A549 treated with GW870086 at 1 μM for 4 hours (cell line): ENCODE data around the gene ERGIC3. TPM values are rescaled to one million over a fixed set of nuclear protein-coding genes. Genes with fewer than 3 reads are reported as not detected.

Experiments used
- total RNA-seq: library from RNA; stranded (reverse); fragments of 200-300 nt; extraction: Qiagen RNA extraction; gene quantifications from 5 replicates; pipeline ENCODE4 v1.2.3, GENCODE V29; 2022; ENCODE audit warnings: low read depth

ERGIC3 gene
- 217 to 241 TPM (median 235 TPM) in 5 replicates for total RNA-seq

DNA sequence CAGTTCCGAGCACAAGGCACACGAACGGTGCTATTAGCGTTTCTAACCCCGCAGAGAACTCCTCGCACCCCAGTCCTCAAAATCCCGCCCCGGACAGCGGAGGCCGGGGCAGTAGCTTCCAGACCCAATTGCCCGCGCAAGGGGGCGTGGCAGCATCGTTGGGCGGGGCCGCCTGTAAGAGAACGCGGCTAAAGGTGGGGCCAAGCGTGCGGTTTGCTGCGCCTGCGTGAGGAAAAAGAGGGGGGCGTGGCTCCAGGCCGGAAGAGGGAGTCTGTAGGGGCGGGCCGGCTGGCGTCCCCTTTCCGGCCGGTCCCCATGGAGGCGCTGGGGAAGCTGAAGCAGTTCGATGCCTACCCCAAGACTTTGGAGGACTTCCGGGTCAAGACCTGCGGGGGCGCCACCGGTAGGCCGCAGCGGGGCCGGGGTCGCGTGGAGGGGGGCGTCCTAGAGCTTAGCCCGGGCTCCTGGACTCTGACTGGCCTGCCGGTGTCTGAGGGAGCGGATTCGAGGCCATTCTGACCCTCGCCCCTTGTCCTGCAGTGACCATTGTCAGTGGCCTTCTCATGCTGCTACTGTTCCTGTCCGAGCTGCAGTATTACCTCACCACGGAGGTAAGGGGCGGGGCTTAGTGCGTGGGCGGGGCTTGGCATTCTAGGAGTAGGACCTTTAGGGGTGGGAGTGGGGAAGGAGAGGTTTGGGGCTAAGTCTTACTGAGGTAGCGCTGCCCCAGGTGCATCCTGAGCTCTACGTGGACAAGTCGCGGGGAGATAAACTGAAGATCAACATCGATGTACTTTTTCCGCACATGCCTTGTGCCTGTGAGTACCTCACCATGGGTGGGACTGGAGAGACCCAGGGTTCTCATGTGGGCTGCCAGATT is at the start of gene ERGIC3:
Gene ERGIC3 (plus strand): TSS at position 296 of the 880 bp plus-strand sequence. CDS start 20 bp downstream, at position 316.

DNA sequence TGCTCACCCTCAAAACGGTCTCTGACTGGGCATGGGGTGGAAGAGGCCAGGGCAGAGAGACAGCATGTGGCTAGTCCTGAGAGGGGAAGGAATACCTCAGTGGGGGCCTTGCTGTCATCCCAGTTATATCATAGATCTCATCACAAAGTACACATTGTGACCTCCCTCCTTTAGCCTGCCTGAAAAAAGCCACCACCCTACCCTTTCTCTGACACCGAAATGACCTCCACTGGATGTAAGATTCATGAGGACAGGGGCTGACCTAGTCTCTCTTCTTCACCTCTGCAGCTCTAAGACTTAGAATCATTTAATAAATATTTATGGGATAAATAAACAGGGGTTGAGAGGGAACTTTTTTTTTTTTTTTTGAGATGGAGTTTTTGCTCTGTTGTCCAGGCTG is 12.3 kb upstream of the ERGIC3 start, which contains the start of gene C20orf173:
Gene C20orf173 (minus strand): TSS at position 101 of the 400 bp plus-strand sequence. CDS start 279 bp downstream, outside the sequence.

Other genes starting within 250 kb of the ERGIC3 start
- 0.06 to 0.14 TPM (median 0.08 TPM) in 5 replicates for gene FAM83C, start 249.7 kb upstream of the ERGIC3 start, total RNA-seq
- 31.2 to 38.9 TPM (median 33.4 TPM) in 5 replicates for gene UQCC1, start 130.1 kb upstream of the ERGIC3 start, total RNA-seq
- gene GDF5, start 103.8 kb upstream of the ERGIC3 start, total RNA-seq: 0.06 TPM in 1 of 5 replicates, not detected in the others
- gene CEP250, start 86.5 kb upstream of the ERGIC3 start, total RNA-seq: 20.9 to 29.5 TPM (median 22.8 TPM) in 5 replicates
- gene C20orf173, start 12.4 kb upstream of the ERGIC3 start, total RNA-seq: not detected in 5 replicates
- gene SPAG4, start 73.8 kb downstream of the ERGIC3 start, total RNA-seq: 2.9 to 6.0 TPM (median 4.7 TPM) in 5 replicates
- 168 to 220 TPM (median 208 TPM) in 5 replicates for gene CPNE1, start 122.8 kb downstream of the ERGIC3 start, total RNA-seq
- gene RBM12, start 122.8 kb downstream of the ERGIC3 start, total RNA-seq: 71.4 to 87.0 TPM (median 82.9 TPM) in 5 replicates
- 35.1 to 40.2 TPM (median 38.3 TPM) in 5 replicates for gene NFS1, start 157.3 kb downstream of the ERGIC3 start, total RNA-seq
- gene ROMO1, start 157.3 kb downstream of the ERGIC3 start, total RNA-seq: 336 to 420 TPM (median 360 TPM) in 5 replicates
- 166 to 201 TPM (median 190 TPM) in 5 replicates for gene RBM39, start 200.2 kb downstream of the ERGIC3 start, total RNA-seq
- 24.3 to 31.7 TPM (median 30.6 TPM) in 5 replicates for gene PHF20, start 229.9 kb downstream of the ERGIC3 start, total RNA-seq